ENCODE data around the gene ZDHHC4. TPM values are rescaled to one million over a fixed set of nuclear protein-coding genes. Genes with fewer than 3 reads are reported as not detected.

Gene ZDHHC4
- total and polyA plus RNA-seq, 10 of the 15 experiments (the other 5 are each of a cell fraction or from before 2014, with no cell fraction given), result 30.6 to 74.3 (median 35.8) TPM

- no peak overlapping the region for H3K27ac ChIP-seq (ENCODE audit: control insufficient read depth, insufficient read depth)
- CTCF ChIA-PET, result interaction anchor here (0.6 to 1.1 kb wide), 2 partner anchors 13 to 29 kb away, joined by 3 read pairs; no protein-coding TSS in a partner anchor
- no peak for TF ChIP-seq SKIL (IDR thresholded peaks at IDR 0.05; ENCODE audit: low read depth, poor library complexity, severe bottlenecking)
- TF ChIP-seq TBL1XR1 (IDR thresholded peaks at IDR 0.05; ENCODE audit: low read depth, low read length), result no peak
- TF ChIP-seq IKZF1 (conservative IDR thresholded peaks at IDR 0.05), result no peak
- no peak for TF ChIP-seq ZNF207 (IDR thresholded peaks at IDR 0.05; ENCODE audit: borderline replicate concordance)
- no peak for TF ChIP-seq RBBP5 (conservative IDR thresholded peaks at IDR 0.05)
- TF ChIP-seq SIN3A (IDR thresholded peaks at IDR 0.05; ENCODE audit: low read depth, low read length), result no peak
- no peak for TF ChIP-seq E2F8 (IDR thresholded peaks at IDR 0.05; ENCODE audit: low read depth, partially characterized antibody)
- TF ChIP-seq, protein P1, sequence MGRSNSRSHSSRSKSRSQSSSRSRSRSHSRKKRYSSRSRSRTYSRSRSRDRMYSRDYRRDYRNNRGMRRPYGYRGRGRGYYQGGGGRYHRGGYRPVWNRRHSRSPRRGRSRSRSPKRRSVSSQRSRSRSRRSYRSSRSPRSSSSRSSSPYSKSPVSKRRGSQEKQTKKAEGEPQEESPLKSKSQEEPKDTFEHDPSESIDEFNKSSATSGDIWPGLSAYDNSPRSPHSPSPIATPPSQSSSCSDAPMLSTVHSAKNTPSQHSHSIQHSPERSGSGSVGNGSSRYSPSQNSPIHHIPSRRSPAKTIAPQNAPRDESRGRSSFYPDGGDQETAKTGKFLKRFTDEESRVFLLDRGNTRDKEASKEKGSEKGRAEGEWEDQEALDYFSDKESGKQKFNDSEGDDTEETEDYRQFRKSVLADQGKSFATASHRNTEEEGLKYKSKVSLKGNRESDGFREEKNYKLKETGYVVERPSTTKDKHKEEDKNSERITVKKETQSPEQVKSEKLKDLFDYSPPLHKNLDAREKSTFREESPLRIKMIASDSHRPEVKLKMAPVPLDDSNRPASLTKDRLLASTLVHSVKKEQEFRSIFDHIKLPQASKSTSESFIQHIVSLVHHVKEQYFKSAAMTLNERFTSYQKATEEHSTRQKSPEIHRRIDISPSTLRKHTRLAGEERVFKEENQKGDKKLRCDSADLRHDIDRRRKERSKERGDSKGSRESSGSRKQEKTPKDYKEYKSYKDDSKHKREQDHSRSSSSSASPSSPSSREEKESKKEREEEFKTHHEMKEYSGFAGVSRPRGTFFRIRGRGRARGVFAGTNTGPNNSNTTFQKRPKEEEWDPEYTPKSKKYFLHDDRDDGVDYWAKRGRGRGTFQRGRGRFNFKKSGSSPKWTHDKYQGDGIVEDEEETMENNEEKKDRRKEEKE (IDR thresholded peaks at IDR 0.05), result no peak
- TF ChIP-seq, protein P2, sequence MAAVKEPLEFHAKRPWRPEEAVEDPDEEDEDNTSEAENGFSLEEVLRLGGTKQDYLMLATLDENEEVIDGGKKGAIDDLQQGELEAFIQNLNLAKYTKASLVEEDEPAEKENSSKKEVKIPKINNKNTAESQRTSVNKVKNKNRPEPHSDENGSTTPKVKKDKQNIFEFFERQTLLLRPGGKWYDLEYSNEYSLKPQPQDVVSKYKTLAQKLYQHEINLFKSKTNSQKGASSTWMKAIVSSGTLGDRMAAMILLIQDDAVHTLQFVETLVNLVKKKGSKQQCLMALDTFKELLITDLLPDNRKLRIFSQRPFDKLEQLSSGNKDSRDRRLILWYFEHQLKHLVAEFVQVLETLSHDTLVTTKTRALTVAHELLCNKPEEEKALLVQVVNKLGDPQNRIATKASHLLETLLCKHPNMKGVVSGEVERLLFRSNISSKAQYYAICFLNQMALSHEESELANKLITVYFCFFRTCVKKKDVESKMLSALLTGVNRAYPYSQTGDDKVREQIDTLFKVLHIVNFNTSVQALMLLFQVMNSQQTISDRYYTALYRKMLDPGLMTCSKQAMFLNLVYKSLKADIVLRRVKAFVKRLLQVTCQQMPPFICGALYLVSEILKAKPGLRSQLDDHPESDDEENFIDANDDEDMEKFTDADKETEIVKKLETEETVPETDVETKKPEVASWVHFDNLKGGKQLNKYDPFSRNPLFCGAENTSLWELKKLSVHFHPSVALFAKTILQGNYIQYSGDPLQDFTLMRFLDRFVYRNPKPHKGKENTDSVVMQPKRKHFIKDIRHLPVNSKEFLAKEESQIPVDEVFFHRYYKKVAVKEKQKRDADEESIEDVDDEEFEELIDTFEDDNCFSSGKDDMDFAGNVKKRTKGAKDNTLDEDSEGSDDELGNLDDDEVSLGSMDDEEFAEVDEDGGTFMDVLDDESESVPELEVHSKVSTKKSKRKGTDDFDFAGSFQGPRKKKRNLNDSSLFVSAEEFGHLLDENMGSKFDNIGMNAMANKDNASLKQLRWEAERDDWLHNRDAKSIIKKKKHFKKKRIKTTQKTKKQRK (IDR thresholded peaks at IDR 0.05; ENCODE audit: low read depth, low read length), result no peak
- TF ChIP-seq RUNX3 (IDR thresholded peaks at IDR 0.05; ENCODE audit: low read length), result no peak
- TF ChIP-seq, protein P3, sequence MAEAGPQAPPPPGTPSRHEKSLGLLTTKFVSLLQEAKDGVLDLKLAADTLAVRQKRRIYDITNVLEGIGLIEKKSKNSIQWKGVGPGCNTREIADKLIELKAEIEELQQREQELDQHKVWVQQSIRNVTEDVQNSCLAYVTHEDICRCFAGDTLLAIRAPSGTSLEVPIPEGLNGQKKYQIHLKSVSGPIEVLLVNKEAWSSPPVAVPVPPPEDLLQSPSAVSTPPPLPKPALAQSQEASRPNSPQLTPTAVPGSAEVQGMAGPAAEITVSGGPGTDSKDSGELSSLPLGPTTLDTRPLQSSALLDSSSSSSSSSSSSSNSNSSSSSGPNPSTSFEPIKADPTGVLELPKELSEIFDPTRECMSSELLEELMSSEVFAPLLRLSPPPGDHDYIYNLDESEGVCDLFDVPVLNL (IDR thresholded peaks at IDR 0.05; ENCODE audit: low read depth, low read length), result no peak
- no peak for TF ChIP-seq TAF1 (IDR thresholded peaks at IDR 0.05; ENCODE audit: borderline replicate concordance, low read depth, low read length)
- TF ChIP-seq CREM (IDR thresholded peaks at IDR 0.05; ENCODE audit: low read depth), result no peak
Measured at GRCh38 chr7:6547400-6547799, 29.9 kb upstream of the ZDHHC4 start.

More at GRCh38 chr7:6547400-6547799, 29.9 kb upstream of the ZDHHC4 start:
- in situ Hi-C loops (cut with MboI), result no loop called here
- POLR2A ChIA-PET, result no interaction called here
- RAD21 ChIA-PET (ENCODE audit: unreplicated experiment), result no interaction called here
- Histone ChIP-seq H3K4me3 (no peak overlapping the region), H3K79me2 (ENCODE audit: control insufficient read depth, insufficient read depth, low read length) (no peaks in the 10 kb centered on the region), H3K4me1 (ENCODE audit: control insufficient read depth, insufficient read depth, low read length) (peaks cover 9% of the 10 kb centered on the region), H3K9me3 (replicated peaks; ENCODE audit: control insufficient read depth, insufficient read depth, low read length) (no peaks in the 10 kb centered on the region), H3K27me3 (replicated peaks in 1 of 2; ENCODE audit: control insufficient read depth in 2 of 2, insufficient read depth in 2 of 2, low read length in 1 of 2) (no peaks in the 10 kb centered on the region), H3K9ac (ENCODE audit: control insufficient read depth, insufficient read depth, low read length) (no peak overlapping the region), H3K36me3 (ENCODE audit: control insufficient read depth in 2 of 2, insufficient read depth in 2 of 2, low read length in 1 of 2) (no peaks in the 10 kb centered on the region), H2AFZ (ENCODE audit: control insufficient read depth, low read depth, low read length) (no peak overlapping the region), H4K20me1 (ENCODE audit: control insufficient read depth, insufficient read depth) (no peaks in the 10 kb centered on the region), H3K4me2 (ENCODE audit: control insufficient read depth, insufficient read depth) (no peak overlapping the region)
- WGBS (ENCODE audit: insufficient coverage, insufficient replicate concordance, low lambda C conversion rate, missing lambda C conversion rate), result 90% methylated on average over 1 of the region's 1 CpG
- FAIRE-seq (no peak), ATAC-seq (no peak), DNase-seq (ENCODE audit: low read depth, low spot score) (no peak)
- no TSS peak for BruUV-seq (replicated peaks)
- SMC1A ChIA-PET (ENCODE audit: uncharacterized antibody, unreplicated experiment), result no interaction called here
- intact Hi-C loops (cut with micrococcal nuclease; ENCODE audit: unreplicated experiment), result no loop called here
